Body of pancreas (tissue), 4 donors: ENCODE measurements around the gene ABCG1. TPM values are rescaled to one million over a fixed set of nuclear protein-coding genes. Genes with fewer than 3 reads are reported as not detected.
"Not testable (repeated sequence)": the region's sequence is repeated elsewhere in the genome, so short reads cannot be mapped to it uniquely, and the experiment has no call there.

Source experiments
- ATAC-seq: fragments of 150-250 bp; one replicate; pipeline ENCODE4 v1.9.1; 2016
- DNase-seq, 4 donors: peaks; one replicate each; pipeline ENCODE4 v3.0.0-alpha.2; 2019
- H3K27ac ChIP-seq, 4 donors: fragments of 200-600 bp; sonication (generic); 1 replicate in 3 of 4; 2 replicates in 1 of 4; pipeline versions ENCODE4 v1.5.1 to v1.6.1; 2016 to 2019; ENCODE audit warnings: mild to moderate bottlenecking in 1 of 4, mixed read lengths in 1 of 4, moderate library complexity in 1 of 4
- H3K27me3 ChIP-seq, 2 donors: fragments of 200-600 bp; sonication (generic); one replicate each; pipeline ENCODE4 v1.6.0; 2016; ENCODE audit warnings: mild to moderate bottlenecking in 1 of 2
- H3K36me3 ChIP-seq, 2 donors: fragments of 200-600 bp; sonication (generic); replicated peaks in 1 of 2; 2 replicates each; pipeline ENCODE4 v1.5.1; 2016; ENCODE audit warnings: low read depth in 2 of 2; ENCODE audit not compliant: insufficient read depth in 1 of 2
- H3K4me1 ChIP-seq: fragments of 200-600 bp; sonication (generic); one replicate; pipeline ENCODE4 v1.6.0; 2016
- H3K4me3 ChIP-seq, 2 donors: fragments of 200-600 bp; sonication (generic); 1 replicate in 1 of 2; 2 replicates in 1 of 2; pipeline ENCODE4 v1.5.1; 2016 to 2019
- H3K9me3 ChIP-seq, 3 donors: fragments of 200-600 bp; sonication (generic); 1 replicate in 2 of 3; 2 replicates in 1 of 3; pipeline ENCODE4 v1.5.1; 2016
- CTCF ChIP-seq, 7 experiments: fragments of 450-650 bp in 4 of 7; fragments of 200-600 bp in 3 of 7; sonication (generic) in 3 of 7; IDR thresholded peaks; one replicate each; pipeline ENCODE4 v1.5.1; 2016 to 2019; ENCODE audit warnings: antibody characterized with exemption in 7 of 7
- POLR2A ChIP-seq, 3 donors: fragments of 450-650 bp; IDR thresholded peaks; one replicate each; pipeline ENCODE4 v1.6.1; 2016; ENCODE audit warnings: antibody characterized with exemption in 3 of 3, mild to moderate bottlenecking in 2 of 3
- WGBS, 2 donors: methylation state at CpG; one replicate each; pipeline ENCODE4 v1.1.5; 2017; 5-methylcytosine and 5-hydroxymethylcytosine counted together
- intact Hi-C: fragments of 100-400 bp; cut with DNase I; formaldehyde crosslinking; loops from one replicate; pipeline ENCODE4 v1.15.1; 2023
- total RNA-seq, 2 donors: library from RNA; depleted of rRNA; stranded (reverse); fragments of >200 nt; gene quantifications; one replicate each; pipeline ENCODE4 v1.1.0, GENCODE V29; 2016

Gene ABCG1
- total RNA-seq, 2 donors from 2014 or later, result 7.5 to 7.6 TPM

DNA sequence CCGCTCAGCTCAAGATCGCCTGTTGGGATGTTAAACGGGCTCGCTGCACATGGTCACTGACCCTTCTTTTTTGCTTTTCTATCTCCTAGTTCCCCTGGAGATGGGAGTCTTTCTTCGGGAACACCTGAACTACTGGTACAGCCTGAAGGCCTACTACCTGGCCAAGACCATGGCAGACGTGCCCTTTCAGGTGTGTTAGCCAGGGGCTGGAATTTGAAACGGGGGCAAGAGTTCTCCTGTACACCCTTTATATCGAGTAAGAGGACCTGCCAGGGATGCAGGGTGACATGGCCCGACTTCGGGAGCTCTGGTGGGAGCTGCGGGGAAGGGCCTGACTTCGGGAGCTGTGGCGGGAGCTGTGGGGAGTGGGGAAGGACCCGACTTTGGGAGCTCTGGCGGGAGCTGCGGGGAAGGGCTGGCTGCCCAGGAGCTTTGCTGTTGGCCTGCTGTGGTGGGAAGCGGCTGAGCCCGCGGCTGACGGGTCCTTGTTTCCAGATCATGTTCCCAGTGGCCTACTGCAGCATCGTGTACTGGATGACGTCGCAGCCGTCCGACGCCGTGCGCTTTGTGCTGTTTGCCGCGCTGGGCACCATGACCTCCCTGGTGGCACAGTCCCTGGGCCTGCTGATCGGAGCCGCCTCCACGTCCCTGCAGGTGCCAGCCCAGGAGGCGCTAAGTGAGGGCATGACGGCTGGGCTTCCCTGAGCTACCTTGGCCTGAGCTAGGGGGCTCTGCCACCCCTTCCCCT is 72.2 kb downstream of the ABCG1 start:
- no peak for TF ChIP-seq CTCF (IDR thresholded peaks at IDR 0.05)
- TF ChIP-seq POLR2A (IDR thresholded peaks at IDR 0.05), result no peak
- H3K27me3 ChIP-seq, result no peaks in the 10 kb centered on the region
- 88 to 94% methylated on average over 32 to 35 of the region's 35 CpGs for WGBS, 2 donors
- DNase-seq (no peak), ATAC-seq (no peak)
- no peaks in the 10 kb centered on the region for H3K4me1 ChIP-seq
- intact Hi-C loops, result no loop called here
- no peaks in the 10 kb centered on the region for H3K9me3 ChIP-seq
- no peak overlapping the region for H3K4me3 ChIP-seq
- no peaks in the 10 kb centered on the region for H3K36me3 ChIP-seq
- no peak overlapping the region for H3K27ac ChIP-seq

GRCh38 chr21:42291751-42292562 is 73.0 kb downstream of the ABCG1 start:
- intact Hi-C loops, result no loop called here
- Histone ChIP-seq H3K27me3 (no peaks in the 10 kb centered on the region), H3K4me1 (no peaks in the 10 kb centered on the region), H3K27ac (no peak overlapping the region), H3K36me3 (no peaks in the 10 kb centered on the region), H3K4me3 (no peak overlapping the region), H3K9me3 (no peaks in the 10 kb centered on the region)
- no peak for TF ChIP-seq POLR2A (IDR thresholded peaks at IDR 0.05)
- no peak for TF ChIP-seq CTCF (IDR thresholded peaks at IDR 0.05)
- 87 to 88% methylated on average over 15 to 22 of the region's 22 CpGs for WGBS, 2 donors
- DNase-seq (no peak), ATAC-seq (no peak)

DNA sequence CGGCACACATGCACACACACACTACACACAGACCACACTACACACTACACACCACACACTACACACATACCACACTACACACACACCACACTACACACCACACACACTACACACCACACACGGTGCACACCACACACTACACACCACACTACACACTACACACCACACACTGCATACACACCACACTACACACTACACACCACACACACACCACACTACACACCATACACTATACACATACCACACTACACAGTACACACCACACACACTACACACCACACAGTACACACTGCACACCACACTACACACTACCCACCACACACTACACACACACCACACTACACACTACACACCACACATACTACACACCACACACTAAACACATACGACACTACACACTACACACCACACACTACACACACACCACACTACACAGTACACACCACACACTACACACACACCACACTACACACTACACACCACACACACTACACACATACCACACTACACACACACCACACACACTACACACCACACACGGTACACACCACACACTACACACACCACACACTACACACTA is 73.7 kb downstream of the ABCG1 start:
- H3K4me1 ChIP-seq, H3K27me3 ChIP-seq, H3K9me3 ChIP-seq, ATAC-seq, H3K4me3 ChIP-seq, intact Hi-C loops, DNase-seq, H3K27ac ChIP-seq, H3K36me3 ChIP-seq: not testable (repeated sequence)
- 84 to 90% methylated on average over 4 of the region's 4 CpGs for WGBS, 2 donors

- intact Hi-C loops, result no loop called here
- DNase-seq (no peak), ATAC-seq (no peak)
- H3K27ac ChIP-seq, result no peak overlapping the region
- TF ChIP-seq CTCF (IDR thresholded peaks at IDR 0.05), result no peak
- TF ChIP-seq POLR2A (IDR thresholded peaks at IDR 0.05), result no peak
- H3K27me3 ChIP-seq, result no peaks in the 10 kb centered on the region
- 71 to 78% methylated on average over 6 to 16 of the region's 17 CpGs for WGBS, 2 donors
- H3K9me3 ChIP-seq, result no peaks in the 10 kb centered on the region
- no peaks in the 10 kb centered on the region for H3K4me1 ChIP-seq
- no peaks in the 10 kb centered on the region for H3K36me3 ChIP-seq
- H3K4me3 ChIP-seq, result no peak overlapping the region
These were observed 74.8 kb downstream of the ABCG1 start for GRCh38 chr21:42293649-42294272.
